CD4-positive, alpha-beta T cell treated with Interleukin-6 for 4 hours (primary cell): ENCODE data around the gene SULT1B1.
A peak's percentile ranks its signal among the peaks of the same experiment; 100 is the strongest.

Experiments used
- DNase-seq: peaks from one replicate; pipeline ENCODE4 v3.0.0-alpha.2; 2020; ENCODE audit warnings: mixed read lengths

Gene SULT1B1

DNA sequence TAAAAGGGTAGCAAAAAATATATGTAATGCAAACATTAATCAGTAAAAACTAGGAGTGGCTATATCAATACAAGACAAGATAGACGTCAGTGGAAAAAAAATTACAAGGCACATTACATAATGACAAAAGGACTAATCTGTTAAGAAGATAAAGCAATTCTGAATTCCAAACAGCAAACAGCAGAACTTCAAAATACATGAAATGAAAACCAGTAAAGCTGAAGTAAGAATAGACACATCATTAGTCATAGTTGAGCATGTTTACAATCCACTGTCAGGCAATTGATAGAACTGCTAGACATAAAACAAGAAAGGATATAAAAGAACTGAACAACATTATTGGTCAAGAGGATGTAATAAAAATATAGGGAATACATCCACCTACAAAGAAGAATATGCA lies 12.2 kb downstream of the SULT1B1 start:
- DNase-seq: no peak

DNA sequence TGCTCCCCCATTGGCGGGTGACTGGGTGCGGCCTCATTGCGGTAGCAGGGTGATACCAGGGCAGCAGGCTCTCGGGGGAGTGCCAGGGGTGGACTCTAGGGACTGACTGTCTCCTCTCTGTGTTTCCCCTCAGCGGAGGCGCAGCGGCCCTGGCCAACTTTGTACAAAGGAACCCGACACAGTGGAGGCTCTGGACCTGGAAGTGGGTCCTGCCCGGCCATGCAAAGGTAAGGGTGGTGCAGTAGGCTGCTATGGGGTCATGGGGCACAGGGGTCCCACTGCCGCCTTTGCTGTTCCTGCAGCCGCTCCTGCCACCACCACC lies 16.3 kb downstream of the SULT1B1 start:
- no peak for DNase-seq

DNA sequence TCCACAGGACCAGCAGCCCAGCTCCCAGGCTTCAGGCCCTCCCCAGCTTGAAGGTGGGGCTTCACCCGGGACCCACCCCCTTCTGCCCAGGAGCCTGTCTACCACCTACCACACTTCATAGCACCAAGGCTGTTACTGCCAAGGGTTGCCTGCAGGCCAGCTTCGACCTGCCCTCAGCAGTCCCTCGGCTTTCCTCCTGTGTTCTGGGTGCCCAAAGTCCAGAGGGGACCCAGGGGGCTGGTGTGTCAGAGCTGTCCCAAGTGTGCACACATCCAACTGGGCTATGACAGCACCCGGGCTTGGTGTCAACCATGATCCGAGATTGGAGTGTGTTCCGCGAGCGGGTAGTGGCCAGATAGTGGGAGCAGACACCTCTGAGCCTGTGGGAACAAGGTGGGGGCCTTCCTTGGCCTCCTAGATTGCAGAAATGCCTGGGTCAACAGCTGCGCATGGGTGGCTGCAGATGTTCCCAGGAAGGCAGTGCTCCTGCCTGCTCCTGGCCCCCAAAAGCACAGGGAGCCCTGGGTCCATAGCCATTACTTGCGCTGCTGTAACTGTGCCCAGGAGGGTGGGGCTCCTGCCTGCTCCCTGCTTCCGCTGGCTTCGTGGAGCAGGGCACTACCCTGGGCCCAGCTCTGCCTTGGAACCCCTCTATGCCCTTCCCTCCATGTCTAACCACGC lies 16.8 kb downstream of the SULT1B1 start:
- no peak for DNase-seq

DNA sequence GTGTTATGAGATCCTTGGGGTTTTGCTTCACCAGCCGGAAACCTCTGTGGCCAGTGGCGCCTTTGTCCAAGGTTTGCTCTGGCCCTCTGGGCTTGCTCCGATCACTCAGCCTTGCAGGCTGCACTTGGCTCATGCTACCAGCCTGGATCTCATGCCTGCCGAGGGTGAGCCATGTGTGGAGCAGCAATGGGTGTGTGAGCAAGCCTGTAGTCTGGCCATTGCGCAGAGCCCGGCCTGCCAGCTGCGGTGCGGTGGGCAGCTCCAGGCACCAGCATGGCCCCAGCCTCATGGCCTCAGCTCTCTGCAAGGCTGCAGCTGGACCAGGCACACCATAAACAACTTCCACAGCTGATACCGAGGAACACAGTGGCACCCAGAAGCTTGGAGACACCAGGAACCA lies 17.8 kb downstream of the SULT1B1 start:
- no peak for DNase-seq

DNA sequence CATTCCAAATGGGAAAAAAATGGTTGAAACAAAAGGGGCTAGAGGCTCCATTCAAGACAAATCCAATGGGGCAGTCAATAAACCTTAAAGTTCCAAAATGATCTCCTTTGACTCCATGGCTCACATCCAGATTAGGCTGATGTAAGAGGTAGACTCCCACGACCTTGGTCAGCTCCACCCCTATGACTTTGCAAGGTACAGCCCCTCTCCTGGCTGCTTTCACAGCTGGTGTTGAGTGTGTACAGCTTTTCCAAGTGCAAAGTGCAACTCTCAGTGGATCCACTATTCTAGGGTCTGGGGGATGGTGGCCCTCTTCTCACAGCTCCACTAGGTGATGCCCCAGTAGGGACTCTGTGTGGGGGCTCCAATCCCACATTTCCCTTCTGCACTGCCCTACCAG lies 21.5 kb downstream of the SULT1B1 start:
- DNase-seq: no peak

DNA sequence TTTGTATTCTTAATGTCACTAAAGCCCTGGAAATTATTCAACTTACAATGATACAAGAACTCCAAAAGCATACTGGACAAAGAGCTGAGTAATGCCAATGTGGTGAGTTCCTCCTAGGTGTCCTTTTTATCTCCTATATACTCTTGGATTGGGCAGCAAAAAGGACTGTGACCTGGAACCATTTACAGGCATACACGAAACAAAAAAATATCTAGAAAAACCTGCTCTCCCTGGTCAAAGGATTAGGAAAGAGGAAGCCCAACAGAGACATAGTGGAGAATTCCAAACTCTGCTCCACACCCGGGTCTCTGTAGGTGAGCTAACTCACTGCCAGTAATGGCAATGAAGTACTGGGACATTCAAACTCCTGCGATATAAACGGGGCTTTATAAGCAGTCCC lies 25.3 kb downstream of the SULT1B1 start:
- DNase-seq: no peak

DNA sequence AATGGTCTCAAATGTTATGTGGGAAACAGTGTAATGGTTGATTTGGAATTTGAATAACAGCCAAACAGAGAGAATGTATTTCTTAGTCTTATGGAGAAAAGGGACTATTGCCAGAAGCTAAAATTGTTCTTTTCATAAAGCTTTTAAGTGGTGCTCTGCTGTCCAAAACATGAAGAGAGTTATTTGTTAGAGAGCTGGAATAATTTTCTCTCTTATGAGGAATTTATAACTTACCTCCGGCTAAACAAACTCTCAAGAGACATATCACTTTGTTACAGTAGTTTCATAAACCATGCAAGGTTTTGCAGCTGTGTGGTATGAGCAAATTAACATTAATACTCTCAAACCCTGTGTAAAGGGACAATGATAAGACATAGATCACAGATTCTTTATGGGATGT lies 28.6 kb downstream of the SULT1B1 start:
- DNase-seq: no peak

DNA sequence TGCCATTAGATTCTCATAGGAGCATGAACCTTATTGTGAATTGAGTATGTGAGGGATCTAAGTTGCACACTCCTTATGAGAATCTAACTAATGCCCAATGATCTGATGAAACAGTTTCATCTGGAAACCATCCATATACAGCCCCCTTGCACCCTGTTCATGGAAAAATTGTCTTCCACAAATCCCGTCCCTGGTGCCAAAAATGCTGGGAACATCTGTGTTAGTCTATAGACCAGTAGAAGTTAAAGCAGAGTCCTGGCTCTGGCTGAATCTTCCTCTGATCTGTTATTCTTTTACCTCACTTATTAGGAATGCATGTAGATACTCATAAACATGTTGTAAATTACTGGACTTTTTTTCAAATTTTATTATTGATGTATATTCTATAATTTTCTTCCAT lies 29.2 kb downstream of the SULT1B1 start:
- no peak for DNase-seq

DNA sequence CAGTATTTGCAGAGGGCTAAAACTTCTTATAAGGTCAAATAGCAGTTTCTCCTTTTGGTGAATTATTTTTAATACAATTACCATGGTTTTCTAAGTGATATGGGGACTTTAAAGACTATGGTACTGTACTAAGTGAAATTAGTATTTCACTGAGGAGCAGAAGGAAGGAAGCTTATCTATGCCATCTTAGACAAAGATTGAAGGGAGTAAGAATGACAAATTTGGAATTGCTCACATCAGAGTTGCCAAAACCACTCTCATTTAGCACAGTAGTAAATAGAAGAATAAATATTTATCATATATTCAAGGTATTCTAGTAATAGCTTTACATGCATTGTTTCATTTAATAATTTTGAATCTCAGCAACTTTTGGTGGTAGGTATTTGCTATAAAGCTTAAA lies 30.4 kb downstream of the SULT1B1 start:
- no peak for DNase-seq

DNA sequence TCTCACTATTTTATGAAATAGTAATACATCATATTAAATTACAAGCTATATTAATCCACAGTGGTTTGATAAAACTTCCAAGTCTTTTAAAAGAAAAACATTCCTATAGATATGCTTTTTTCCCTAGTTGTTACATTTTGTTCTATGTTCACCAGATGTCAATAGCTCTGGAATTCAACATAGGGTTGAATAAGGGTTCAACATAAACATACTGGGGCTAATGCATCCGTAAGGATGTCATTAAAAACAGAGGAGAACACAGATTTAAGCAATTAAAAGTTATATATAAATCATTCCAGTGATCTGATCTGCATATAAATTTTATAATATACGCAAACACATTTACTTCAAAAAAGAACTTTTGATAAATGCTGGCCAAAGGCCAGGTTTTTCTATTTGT lies 32.5 kb downstream of the SULT1B1 start:
- DNase-seq: no peak

DNA sequence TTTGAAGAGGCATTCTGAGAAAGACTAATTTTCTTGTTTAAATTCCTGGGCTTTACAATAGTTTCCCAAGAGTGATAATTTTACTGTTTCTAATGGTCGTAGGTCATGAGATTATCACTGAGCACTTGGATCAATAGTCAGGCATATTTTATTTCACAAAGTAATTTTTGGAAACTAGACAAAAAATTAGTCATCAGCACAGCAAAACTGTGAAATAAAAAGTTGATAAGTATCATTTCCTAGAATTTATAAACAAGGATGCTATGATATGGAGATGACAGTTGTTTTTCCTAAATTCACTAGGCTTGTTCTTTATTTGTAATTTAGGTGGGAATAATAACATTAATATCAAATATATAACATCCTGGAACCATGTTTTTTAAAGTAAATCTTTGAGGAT lies 33.0 kb downstream of the SULT1B1 start:
- DNase-seq: no peak

DNA sequence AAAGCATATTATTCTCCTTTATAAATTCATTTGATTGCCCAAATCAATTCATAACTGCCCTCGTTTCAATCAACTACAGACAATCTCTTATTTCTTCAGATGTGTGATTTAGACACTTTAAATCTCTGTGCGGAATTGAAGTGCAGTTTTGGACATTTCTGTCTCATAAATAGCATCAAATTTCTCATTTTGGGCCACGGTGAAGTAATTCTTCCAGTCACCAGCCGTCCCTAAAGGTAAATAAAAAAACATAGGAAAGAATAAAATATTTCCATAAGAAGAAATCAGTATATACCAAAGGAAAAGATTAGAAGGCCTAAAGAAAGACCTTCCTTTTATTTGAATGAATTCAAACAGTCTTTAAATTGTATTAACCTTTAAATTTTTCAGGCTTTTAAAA lies 33.4 kb downstream of the SULT1B1 start:
- no peak for DNase-seq

DNA sequence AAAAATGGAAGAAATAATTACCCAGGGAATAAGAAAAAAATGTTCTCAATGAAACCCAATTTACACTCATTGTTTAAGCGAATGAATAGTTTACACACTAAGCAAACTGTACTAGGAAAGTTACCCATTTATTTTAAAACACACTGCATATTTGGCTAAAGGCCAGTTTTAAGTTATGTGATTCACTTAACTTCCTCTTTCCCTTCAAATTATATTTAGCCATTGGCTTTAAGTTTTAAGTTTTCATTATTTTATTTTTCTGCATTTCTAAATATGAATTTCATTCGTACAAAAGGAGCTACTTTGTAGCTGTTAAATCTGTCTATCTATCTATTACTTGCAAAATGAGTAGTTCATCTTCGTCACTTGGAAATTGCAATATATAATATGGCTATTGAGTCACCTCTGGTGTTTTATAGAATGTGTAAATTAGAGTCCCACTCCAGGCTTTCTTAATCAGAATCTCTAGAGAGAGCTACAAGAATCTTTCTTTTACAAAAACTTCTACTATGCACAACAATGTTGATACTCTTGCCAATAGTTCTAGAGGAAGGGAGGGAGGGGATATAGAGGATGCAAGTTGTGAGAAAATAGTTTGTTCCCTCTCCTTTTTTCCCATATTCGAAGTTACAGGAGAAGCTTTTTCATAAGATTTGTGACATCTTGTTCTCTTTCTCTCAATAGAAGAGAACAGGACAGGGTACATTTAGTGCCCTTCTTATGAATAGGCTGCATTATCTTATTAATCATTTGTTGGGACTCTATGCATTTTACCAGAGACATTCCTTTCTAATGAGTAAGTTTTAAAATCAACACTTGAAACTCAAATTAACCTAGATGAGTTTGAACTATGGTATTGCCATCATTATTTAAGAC lies 41.8 kb downstream of the SULT1B1 start:
- DNase-seq: no peak

DNA sequence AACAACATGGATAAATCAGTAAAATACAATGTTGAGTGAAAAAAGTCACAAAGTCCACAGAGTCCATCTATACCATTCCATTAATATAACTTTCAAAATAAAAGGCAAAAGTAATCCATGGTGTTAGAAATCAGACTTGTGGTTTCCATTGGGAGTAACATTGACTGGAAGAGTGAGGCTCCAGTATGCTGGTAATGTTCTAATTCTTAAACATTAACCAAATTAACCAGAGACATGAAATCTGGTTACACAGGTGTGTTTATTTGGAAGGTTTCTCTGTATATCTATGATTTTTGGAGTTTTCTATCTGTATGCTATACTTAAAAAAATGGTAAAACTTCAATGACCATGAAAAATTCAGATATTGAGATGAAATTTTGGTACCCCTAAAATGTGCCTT lies 42.6 kb downstream of the SULT1B1 start:
- DNase-seq: no peak

DNA sequence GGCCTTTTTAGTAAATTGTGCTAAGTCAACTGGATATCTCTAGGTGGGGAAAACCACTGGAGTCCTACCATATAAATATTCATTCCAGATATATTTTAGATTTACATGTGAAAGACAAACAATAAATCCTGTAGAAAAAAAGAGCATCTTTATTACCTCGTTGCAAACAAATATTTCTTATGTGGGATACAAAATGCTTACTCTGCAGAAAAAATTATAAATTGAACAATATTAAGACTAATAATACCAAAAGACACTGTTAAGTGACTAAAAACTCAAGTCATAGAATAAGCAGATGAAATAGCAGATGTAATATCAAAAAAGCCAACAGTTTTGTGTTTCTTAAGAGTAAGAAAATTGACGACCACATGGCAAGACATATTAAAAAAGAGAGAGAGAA lies 43.8 kb downstream of the SULT1B1 start:
- DNase-seq: no peak

DNA sequence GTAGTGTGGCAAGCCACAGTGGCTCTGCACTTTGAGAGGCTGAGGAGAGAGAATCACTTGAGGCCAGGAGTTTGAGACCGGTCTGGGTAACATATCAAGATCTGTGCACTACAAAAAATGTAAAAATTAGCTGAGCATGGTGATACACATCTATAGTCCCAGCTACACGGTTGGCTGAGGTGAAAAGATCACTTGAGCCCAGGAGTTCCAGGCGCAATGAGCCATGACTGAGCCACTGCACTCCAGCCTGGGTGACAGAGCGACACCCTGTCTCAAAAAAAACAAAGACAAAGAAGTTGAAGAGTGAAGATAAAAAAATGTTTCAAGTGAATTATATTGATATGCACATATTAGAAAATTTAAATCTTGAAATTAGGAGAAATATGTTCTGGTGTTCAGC lies 46.3 kb downstream of the SULT1B1 start:
- DNase-seq: no peak

DNA sequence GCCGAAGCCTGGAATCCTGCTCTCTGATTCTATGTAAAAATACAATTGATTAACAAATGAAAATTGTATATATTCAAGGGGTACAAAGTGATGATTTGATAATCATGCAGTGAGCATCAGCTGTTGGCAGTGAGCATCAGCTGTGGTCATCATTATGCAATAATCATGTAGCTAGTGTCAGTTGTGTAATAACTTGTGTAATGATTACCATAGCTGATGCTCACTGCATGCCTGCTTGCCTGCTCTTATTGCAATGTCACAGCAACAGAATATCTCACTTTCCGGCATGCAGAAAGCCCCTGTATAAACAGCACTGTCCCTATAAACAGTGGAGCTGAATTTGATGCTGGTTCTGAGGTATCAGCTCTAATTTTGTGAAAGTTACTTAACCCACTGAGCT lies 46.8 kb downstream of the SULT1B1 start:
- DNase-seq: no peak

DNA sequence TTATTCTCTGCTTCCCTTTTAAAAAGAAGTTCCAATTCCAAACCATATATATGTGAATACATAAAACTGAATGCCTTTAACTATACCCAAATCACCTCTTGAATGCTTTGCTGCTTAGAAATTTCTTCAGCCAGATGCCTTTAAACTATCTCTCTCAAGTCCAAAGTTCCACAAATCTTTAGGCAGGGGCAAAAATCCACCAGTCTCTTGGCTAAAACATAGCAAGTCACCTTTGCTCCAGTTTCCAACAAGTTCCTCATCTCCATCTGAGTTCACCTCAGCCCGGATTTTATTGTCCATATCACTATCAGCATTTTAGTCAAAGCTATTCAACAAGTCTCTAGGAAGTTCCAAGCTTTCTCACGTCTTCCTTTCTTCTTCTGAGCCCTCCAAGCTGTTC lies 49.8 kb downstream of the SULT1B1 start:
- no peak for DNase-seq

DNA sequence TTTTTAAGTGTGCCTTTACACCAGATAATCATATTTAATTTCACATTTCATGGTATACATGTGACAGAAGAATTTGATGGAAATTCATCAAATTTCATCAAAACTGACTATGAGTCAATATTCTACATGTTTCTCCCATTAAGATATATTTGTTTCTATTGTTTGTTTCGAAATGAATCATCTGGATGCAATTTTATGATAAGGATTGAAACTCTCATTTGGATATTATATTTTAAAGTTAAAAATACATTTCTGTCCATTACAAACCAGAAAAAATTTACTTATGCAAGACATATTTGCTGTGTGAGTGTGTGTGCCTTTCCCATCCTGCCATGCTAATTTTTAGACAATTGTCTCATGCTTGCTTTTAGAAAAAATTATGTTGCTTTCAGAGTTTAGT lies 52.2 kb downstream of the SULT1B1 start:
- no peak for DNase-seq

DNA sequence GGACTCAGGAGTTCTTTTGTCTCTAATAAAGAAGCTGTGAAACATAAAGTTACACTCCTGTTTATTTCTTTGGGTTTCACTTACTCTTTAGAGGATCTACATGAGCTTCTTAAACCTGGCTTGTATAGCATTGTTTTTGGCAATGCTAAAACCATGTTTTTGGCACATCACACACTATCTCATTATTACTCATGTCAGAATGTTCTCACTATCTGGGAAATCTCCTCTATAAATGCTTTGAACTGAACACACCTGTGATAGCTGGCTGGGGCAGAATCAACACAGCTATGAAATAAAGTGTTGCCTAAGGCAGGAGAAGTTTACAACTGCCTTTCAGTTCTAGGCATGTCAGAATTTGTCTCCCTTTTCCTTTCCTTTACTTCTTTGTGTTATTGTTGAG lies 52.6 kb downstream of the SULT1B1 start:
- DNase-seq: no peak

DNA sequence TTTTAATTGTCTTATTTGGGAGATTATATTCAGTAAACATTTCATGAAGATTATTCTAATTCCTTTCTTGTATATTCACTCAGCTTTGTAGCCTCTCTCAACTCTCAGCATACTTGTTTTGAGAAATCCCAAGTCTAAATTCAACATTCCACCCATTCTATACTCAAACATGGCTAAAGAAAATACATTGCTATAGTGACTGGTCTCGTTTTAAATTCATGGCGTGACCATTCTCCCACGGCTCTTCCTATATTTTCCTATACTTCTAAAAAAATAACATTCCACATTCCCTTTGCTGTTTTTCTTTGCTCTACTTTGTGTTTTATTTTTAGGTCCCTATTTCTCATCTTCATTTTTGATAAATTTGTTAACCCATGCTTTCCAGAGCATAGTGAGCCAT lies 58.2 kb downstream of the SULT1B1 start:
- DNase-seq: no peak

DNA sequence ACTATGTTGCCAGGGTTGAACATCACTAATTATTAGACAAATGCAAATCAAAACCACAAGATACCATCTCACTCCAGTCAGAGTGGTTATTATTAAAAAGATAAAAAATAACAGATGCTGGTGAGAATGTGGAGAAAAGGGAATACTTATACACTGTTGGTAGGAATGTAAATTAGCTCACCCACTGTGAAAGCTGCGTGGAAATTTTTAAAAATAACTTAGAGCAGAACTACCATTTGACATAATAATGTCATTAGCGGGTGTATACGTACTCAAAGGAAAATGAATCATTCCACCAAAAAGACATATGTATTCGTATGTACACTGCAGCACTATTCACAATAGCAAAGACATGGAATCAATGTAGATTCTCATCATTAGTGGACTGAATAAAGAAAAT lies 58.7 kb downstream of the SULT1B1 start:
- DNase-seq: no peak

DNA sequence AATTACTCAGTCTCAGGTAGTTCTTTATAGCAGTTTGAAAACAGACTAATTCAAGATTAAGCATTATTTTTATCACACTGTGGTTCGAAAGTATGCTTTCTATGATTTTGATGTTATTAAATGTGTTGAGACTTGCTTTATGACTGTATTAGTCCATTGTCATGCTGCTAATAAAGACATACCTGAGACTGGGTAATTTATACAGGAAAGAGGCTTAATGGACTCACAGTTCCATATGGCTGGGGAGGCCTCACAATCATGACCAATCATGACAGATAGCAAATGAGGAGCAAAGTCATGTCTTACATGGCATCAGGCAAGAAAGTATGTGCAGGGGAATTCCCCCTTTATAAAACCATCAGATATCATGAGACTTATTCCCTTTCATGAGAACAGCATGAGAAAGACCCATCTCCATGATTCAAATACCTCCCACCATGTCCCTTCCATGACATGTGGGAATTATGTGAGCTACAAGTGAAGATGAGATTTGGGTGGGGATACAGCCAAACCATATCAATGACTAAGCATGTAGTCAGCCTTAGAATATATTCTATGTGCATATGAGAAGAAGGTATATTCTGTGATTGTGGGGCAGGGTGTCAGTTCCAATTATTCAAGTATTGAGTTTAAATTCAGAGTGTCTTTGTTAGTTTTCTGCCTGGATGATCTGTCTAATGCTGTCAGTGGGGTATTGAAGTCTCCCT lies 62.7 kb downstream of the SULT1B1 start:
- no peak for DNase-seq

DNA sequence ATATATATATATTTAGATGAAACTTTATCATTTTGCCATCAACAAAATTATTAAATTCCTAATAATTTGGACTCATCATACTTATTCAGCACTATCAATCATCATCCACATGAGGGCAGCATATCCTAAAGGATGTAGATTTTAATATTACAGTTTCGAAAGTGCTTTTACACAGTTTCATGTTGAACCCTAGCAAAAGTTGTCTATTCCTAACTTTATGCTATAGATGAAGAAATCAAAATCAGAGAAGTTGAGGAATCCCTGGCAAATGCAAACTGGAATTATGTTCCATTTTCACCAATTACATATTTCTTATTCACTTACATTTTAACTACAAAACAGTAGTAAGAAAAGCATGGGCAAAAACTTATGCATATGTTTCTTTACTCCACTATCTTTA lies 70.8 kb downstream of the SULT1B1 start:
- DNase-seq: peak; percentile 3
